Activated B cell treated with CpG ODN at 0.5 μM for 24 hours (primary cell): ENCODE data around the gene ZP1. TPM values are rescaled to one million over a fixed set of nuclear protein-coding genes. Genes with fewer than 3 reads are reported as not detected.
A peak's percentile ranks its signal among the peaks of the same experiment; 100 is the strongest.
"Not testable (repeated sequence)": the region's sequence is repeated elsewhere in the genome, so short reads cannot be mapped to it uniquely, and the experiment has no call there.

Experiments
- ATAC-seq: fragments of 200-7000 bp; cut with Tn5 transposase; one replicate; pipeline ENCODE4 v1.10.0; 2021; ENCODE audit warnings: low read depth, mild to moderate bottlenecking, moderate library complexity
- CTCF ChIA-PET: fragments of 350-600 bp; sonication (Branson Sonifier 250); formaldehyde crosslinking; loops from one replicate; lab custom pipeline; 2021; ENCODE audit warnings: antibody characterized with exemption; lab: Charles Lee
- POLR2A ChIA-PET: fragments of 350-600 bp; sonication (Branson Sonifier 250); formaldehyde crosslinking; loops from one replicate; lab custom pipeline; 2021; ENCODE audit warnings: antibody characterized with exemption; lab: Charles Lee
- DNase-seq: peaks from one replicate; pipeline ENCODE4 v3.0.0; 2022
- H3K27ac Mint-ChIP-seq: one replicate; pipeline ENCODE4 v1.8.0; 2020; ENCODE audit warnings: mixed read lengths
- H3K27me3 Mint-ChIP-seq: one replicate; pipeline ENCODE4 v1.8.0; 2021; ENCODE audit warnings: mixed read lengths
- H3K36me3 Mint-ChIP-seq: one replicate; pipeline ENCODE4 v1.8.0; 2021; ENCODE audit warnings: low read depth, mixed read lengths
- H3K4me1 Mint-ChIP-seq: one replicate; pipeline ENCODE4 v1.8.0; 2021; ENCODE audit warnings: mixed read lengths
- H3K4me3 Mint-ChIP-seq: one replicate; pipeline ENCODE4 v1.8.0; 2020; ENCODE audit warnings: mild to moderate bottlenecking, mixed read lengths
- H3K9me3 Mint-ChIP-seq: one replicate; pipeline ENCODE4 v1.8.0; 2020; ENCODE audit warnings: mixed read lengths
- CTCF ChIP-seq: fragments of 200-600 bp; IDR thresholded peaks from one replicate; pipeline ENCODE4 v1.8.0; 2022; ENCODE audit warnings: antibody characterized with exemption, mild to moderate bottlenecking
- intact Hi-C: fragments of 100-400 bp; cut with micrococcal nuclease; formaldehyde crosslinking; loops from one replicate; pipeline ENCODE4 v1.15.1; 2024
- total RNA-seq: library from RNA; stranded (reverse); gene quantifications from 2 replicates; pipeline ENCODE4 v1.2.3, GENCODE V29; 2022

The ZP1 gene
- not detected in 2 replicates for total RNA-seq

DNA sequence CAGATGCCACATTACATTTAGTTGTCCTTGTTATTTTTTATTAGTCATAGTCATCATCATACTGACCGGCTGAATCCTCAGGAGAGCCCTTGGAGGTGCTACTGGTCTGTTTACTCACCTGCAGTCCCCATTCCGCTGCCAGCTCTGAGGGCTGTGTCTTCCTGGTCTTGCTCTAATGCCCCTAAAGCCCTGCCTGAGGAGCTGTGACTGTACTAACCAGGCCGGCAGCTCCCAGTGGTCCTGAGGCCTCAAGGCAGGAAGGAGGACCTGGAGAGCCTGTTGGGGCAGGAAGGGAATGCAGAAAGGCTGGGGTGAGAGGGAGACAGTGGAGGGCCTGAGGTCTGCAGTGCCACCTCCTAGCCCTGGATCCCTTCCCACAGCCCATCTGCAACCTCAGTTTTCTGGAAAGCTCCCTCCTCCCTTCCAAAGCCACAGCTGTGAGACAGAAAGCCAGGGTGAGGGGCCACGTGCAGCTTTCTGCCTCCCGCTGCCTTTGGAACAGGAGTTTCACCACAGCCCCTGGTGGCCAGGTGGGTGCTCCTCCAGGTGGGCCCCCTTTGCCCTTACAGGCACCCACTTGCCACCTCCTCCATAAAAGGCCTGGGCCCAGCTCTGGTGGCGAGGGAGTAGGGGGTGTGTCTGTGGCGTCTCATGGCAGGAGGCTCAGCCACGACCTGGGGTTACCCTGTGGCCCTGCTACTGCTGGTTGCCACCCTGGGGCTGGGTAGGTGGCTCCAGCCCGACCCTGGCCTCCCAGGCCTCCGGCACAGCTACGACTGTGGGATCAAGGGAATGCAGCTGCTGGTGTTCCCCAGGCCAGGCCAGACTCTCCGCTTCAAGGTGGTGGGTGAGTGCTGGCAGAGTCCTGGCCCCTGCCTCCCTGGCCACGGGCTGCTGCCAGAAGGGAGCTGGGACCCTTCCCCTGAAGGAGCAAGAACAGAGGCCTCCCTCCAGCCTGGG lies at the start of gene ZP1:
ZP1 (plus strand) TSS at position 632 of the 960 bp plus-strand sequence; CDS start at position 652, 20 bp downstream.
- Mint-ChIP-seq H3K27ac (no peak within 1 kb of the TSS), H3K36me3 (no peaks in the 10 kb centered on the region), H3K4me1 (no peaks in the 10 kb centered on the region), H3K4me3 (no peak within 1 kb of the TSS), H3K27me3 (no peaks in the 10 kb centered on the region), H3K9me3 (no peaks in the 10 kb centered on the region)
- TF ChIP-seq CTCF = no peak
- no peak for ATAC-seq
- ChIA-PET CTCF (no interaction called here), POLR2A (no interaction called here)
- no peak for DNase-seq
- intact Hi-C loops = no loop called here

DNA sequence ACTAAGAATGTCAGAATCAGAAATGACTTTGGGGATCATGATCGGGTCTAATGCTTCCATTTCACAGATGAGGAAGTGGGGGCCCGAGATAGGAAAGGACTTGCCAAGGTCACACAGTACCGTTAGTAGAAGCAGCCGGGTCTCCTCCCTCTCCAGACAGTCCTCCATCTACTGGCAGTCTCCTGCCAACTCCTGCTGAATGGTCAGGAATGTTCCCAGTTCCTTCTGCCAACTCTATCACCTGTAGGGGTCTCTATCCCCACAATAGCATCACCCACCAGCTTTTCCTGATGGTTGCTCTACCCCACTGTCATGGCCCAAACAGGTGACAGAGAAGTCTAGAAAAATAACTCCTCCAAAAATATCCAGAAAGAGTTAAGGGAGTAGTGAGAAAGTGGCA lies 49.3 kb upstream of the ZP1 start:
- H3K9me3 Mint-ChIP-seq = peaks cover 5% of the 10 kb centered on the region
- H3K27ac Mint-ChIP-seq = no peak overlapping the region
- CTCF ChIA-PET = no interaction called here
- POLR2A ChIA-PET = no interaction called here
- DNase-seq (no peak), ATAC-seq (no peak)
- no peak for TF ChIP-seq CTCF
- peaks cover 6% of the 10 kb centered on the region for H3K27me3 Mint-ChIP-seq
- no peaks in the 10 kb centered on the region for H3K4me1 Mint-ChIP-seq
- H3K36me3 Mint-ChIP-seq = no peaks in the 10 kb centered on the region
- no peak overlapping the region for H3K4me3 Mint-ChIP-seq
- intact Hi-C loops = no loop called here

- H3K27me3 Mint-ChIP-seq = peaks cover 6% of the 10 kb centered on the region
- ATAC-seq (peak; percentile 47), DNase-seq (no peak)
- intact Hi-C loops = no loop called here
- H3K4me1 Mint-ChIP-seq = no peaks in the 10 kb centered on the region
- POLR2A ChIA-PET = no interaction called here
- peaks cover 3% of the 10 kb centered on the region for H3K9me3 Mint-ChIP-seq
- no peak for TF ChIP-seq CTCF
- H3K27ac Mint-ChIP-seq = no peak overlapping the region
- H3K36me3 Mint-ChIP-seq = no peaks in the 10 kb centered on the region
- CTCF ChIA-PET = interaction anchor here (0.8 to 1.5 kb wide), 4 partner anchors 9 to 366 kb away, joined by 3 to 5 read pairs (median 4); no protein-coding TSS in a partner anchor
- no peak overlapping the region for H3K4me3 Mint-ChIP-seq
These were observed 45.3 kb upstream of the ZP1 start for GRCh38 chr11:60821827-60822599.

- POLR2A ChIA-PET, H3K27me3 Mint-ChIP-seq, H3K4me3 Mint-ChIP-seq: not testable (repeated sequence)
These were observed 43.5 kb upstream of the ZP1 start for GRCh38 chr11:60823745-60824306.

GRCh38 chr11:60825118-60825517 lies 42.2 kb upstream of the ZP1 start:
- TF ChIP-seq CTCF = no peak
- POLR2A ChIA-PET = no interaction called here

More at GRCh38 chr11:60823745-60824306, 43.5 kb upstream of the ZP1 start:
- H3K9me3 Mint-ChIP-seq, H3K27ac Mint-ChIP-seq, DNase-seq, intact Hi-C loops, H3K36me3 Mint-ChIP-seq, CTCF ChIA-PET, ATAC-seq, H3K4me1 Mint-ChIP-seq: not testable (repeated sequence)

More at GRCh38 chr11:60825118-60825517, 42.2 kb upstream of the ZP1 start:
- Mint-ChIP-seq H3K4me1 (no peaks in the 10 kb centered on the region), H3K36me3 (no peaks in the 10 kb centered on the region), H3K27me3 (peaks cover 9% of the 10 kb centered on the region), H3K9me3 (no peaks in the 10 kb centered on the region), H3K4me3 (no peak overlapping the region), H3K27ac (no peak overlapping the region)
- ATAC-seq (no peak), DNase-seq (no peak)
- CTCF ChIA-PET = no interaction called here
- intact Hi-C loops = no loop called here
